HepG2 (cell line): ENCODE results near the gene GPR162. TPM values are rescaled to one million over a fixed set of nuclear protein-coding genes. Genes with fewer than 3 reads are reported as not detected.
A peak's percentile ranks its signal among the peaks of the same experiment; 100 is the strongest.

Experiments used
- CEBPG ChIP-seq: IDR thresholded peaks from 2 replicates; pipeline ENCODE4 v1.6.1; 2016
- ELF1 ChIP-seq: sonication (generic); formaldehyde crosslinking; IDR thresholded peaks from 2 replicates; pipeline ENCODE4 v1.4.0; 2020; ENCODE audit warnings: missing genetic modification reagents
- ESRRA ChIP-seq: sonication (generic); formaldehyde crosslinking; IDR thresholded peaks from 2 replicates; pipeline ENCODE4 v1.5.1; 2020; ENCODE audit warnings: mild to moderate bottlenecking, low read depth, missing genetic modification reagents
- HES4 ChIP-seq: sonication (generic); formaldehyde crosslinking; IDR thresholded peaks from 2 replicates; pipeline ENCODE4 v1.9.0; 2021; ENCODE audit warnings: mild to moderate bottlenecking, missing genetic modification reagents, borderline replicate concordance
- HNRNPUL1 ChIP-seq: fragments of 200-400 bp; formaldehyde crosslinking; IDR thresholded peaks from 2 replicates; pipeline ENCODE4 v1.6.1; 2017; ENCODE audit warnings: low read depth, mild to moderate bottlenecking, low read length, moderate library complexity
- HOXD1 ChIP-seq: sonication (generic); formaldehyde crosslinking; IDR thresholded peaks from 2 replicates; pipeline ENCODE4 v1.5.0; 2020; ENCODE audit warnings: missing genetic modification reagents
- MAFG ChIP-seq: sonication (generic); formaldehyde crosslinking; IDR thresholded peaks from 2 replicates; pipeline ENCODE4 v1.5.1; 2020; ENCODE audit warnings: mild to moderate bottlenecking, missing genetic modification reagents
- MBNL3 ChIP-seq: fragments of 250-450 bp; sonication (Bioruptor Pico); conservative IDR thresholded peaks from 2 replicates; pipeline ENCODE4 v1.8.0; 2022; ENCODE audit warnings: mild to moderate bottlenecking, inconsistent platforms
- MXD4 ChIP-seq: IDR thresholded peaks from 2 replicates; pipeline ENCODE4 v1.6.1; 2016; ENCODE audit warnings: mild to moderate bottlenecking, missing biosample characterization, missing genetic modification reagents
- PAWR ChIP-seq: sonication (generic); formaldehyde crosslinking; IDR thresholded peaks from 2 replicates; pipeline ENCODE4 v1.4.0; 2020; ENCODE audit warnings: missing genetic modification reagents, mild to moderate bottlenecking, borderline replicate concordance
- TEAD2 ChIP-seq: sonication (generic); formaldehyde crosslinking; IDR thresholded peaks from 2 replicates; pipeline ENCODE4 v1.9.0; 2021; ENCODE audit warnings: missing genetic modification reagents
- THYN1 ChIP-seq: sonication (generic); formaldehyde crosslinking; IDR thresholded peaks from 2 replicates; pipeline ENCODE4 v1.8.1; 2023; ENCODE audit warnings: low read depth, mild to moderate bottlenecking, moderate library complexity, missing genetic modification reagents, borderline replicate concordance
- YY1 ChIP-seq: IDR thresholded peaks from 2 replicates; pipeline ENCODE4 v1.6.1; 2011; ENCODE audit warnings: low read length, low read depth, moderate library complexity, mild to moderate bottlenecking; ENCODE audit not compliant: insufficient read depth, insufficient replicate concordance
- ZNF124 ChIP-seq: sonication (generic); formaldehyde crosslinking; IDR thresholded peaks from 2 replicates; pipeline ENCODE4 v1.4.0; 2020; ENCODE audit warnings: missing genetic modification reagents
- ZNF235 ChIP-seq: sonication (generic); formaldehyde crosslinking; IDR thresholded peaks from 2 replicates; pipeline ENCODE4 v1.8.1; 2023; ENCODE audit warnings: mild to moderate bottlenecking, missing genetic modification reagents, borderline replicate concordance
- ZNF33B ChIP-seq: sonication (generic); formaldehyde crosslinking; IDR thresholded peaks from 2 replicates; pipeline ENCODE4 v1.5.1; 2020; ENCODE audit warnings: mild to moderate bottlenecking, missing genetic modification reagents
- ZNF772 ChIP-seq: sonication (generic); formaldehyde crosslinking; IDR thresholded peaks from 2 replicates; pipeline ENCODE4 v1.5.0; 2020; ENCODE audit warnings: mild to moderate bottlenecking, missing genetic modification reagents
- ZNF782 ChIP-seq: sonication (generic); formaldehyde crosslinking; IDR thresholded peaks from 2 replicates; pipeline ENCODE4 v1.4.0; 2020; ENCODE audit warnings: missing genetic modification reagents, mild to moderate bottlenecking, borderline replicate concordance
- ZNF878 ChIP-seq: sonication (generic); formaldehyde crosslinking; IDR thresholded peaks from 2 replicates; pipeline ENCODE4 v1.8.1; 2023; ENCODE audit warnings: mild to moderate bottlenecking, missing genetic modification reagents, moderate library complexity
- ZNF879 ChIP-seq: sonication (generic); formaldehyde crosslinking; IDR thresholded peaks from 2 replicates; pipeline ENCODE4 v1.8.1; 2023; ENCODE audit warnings: missing genetic modification reagents
- polyA plus RNA-seq, 8 experiments: library from polyadenylated mRNA; depleted of rRNA in 3 of 8; stranded (reverse) in 7 of 8; unstranded in 1 of 8; fragments of >200 nt; fragmentation: Illumina TruSeq in 4 of 8; extraction: Trizol in 4 of 8; gene quantifications; 2 replicates each; pipeline versions ENCODE4 v1.2.1 to v1.2.3, GENCODE V29; 2011 to 2016; ENCODE audit warnings: low read depth in 4 of 8, missing spikeins in 1 of 8, mixed read lengths in 1 of 8; ENCODE audit not compliant: insufficient read depth in 1 of 8
- total RNA-seq, 5 experiments: library from RNA; depleted of rRNA; stranded (reverse); fragments of >200 nt; fragmentation: Illumina TruSeq; extraction: Trizol; gene quantifications; 2 replicates each; pipeline ENCODE4 v1.2.3, GENCODE V29; 2016; ENCODE audit warnings: low read depth in 1 of 5
- TF ChIP-seq, protein P1 (sequence below): sonication (generic); formaldehyde crosslinking; IDR thresholded peaks from 2 replicates; pipeline ENCODE4 v1.4.0; 2020; ENCODE audit warnings: missing genetic modification reagents, mild to moderate bottlenecking, borderline replicate concordance
- TF ChIP-seq, protein P2 (sequence below): sonication (generic); formaldehyde crosslinking; IDR thresholded peaks from 2 replicates; pipeline ENCODE4 v1.5.0; 2020; ENCODE audit warnings: missing genetic modification reagents
- TF ChIP-seq, protein P3 (sequence below): sonication (generic); formaldehyde crosslinking; IDR thresholded peaks from 2 replicates; pipeline ENCODE4 v1.5.0; 2020; ENCODE audit warnings: mild to moderate bottlenecking, missing genetic modification reagents, borderline replicate concordance
- TF ChIP-seq, protein P4 (sequence below): sonication (generic); formaldehyde crosslinking; IDR thresholded peaks from 2 replicates; pipeline ENCODE4 v1.9.0; 2021; ENCODE audit warnings: missing genetic modification reagents, borderline replicate concordance

GPR162 gene
- total and polyA plus RNA-seq, 2 of the 13 experiments (the other 11 are each of a cell fraction or from before 2014, with no cell fraction given) = 0.08 TPM; not detected in 1

DNA sequence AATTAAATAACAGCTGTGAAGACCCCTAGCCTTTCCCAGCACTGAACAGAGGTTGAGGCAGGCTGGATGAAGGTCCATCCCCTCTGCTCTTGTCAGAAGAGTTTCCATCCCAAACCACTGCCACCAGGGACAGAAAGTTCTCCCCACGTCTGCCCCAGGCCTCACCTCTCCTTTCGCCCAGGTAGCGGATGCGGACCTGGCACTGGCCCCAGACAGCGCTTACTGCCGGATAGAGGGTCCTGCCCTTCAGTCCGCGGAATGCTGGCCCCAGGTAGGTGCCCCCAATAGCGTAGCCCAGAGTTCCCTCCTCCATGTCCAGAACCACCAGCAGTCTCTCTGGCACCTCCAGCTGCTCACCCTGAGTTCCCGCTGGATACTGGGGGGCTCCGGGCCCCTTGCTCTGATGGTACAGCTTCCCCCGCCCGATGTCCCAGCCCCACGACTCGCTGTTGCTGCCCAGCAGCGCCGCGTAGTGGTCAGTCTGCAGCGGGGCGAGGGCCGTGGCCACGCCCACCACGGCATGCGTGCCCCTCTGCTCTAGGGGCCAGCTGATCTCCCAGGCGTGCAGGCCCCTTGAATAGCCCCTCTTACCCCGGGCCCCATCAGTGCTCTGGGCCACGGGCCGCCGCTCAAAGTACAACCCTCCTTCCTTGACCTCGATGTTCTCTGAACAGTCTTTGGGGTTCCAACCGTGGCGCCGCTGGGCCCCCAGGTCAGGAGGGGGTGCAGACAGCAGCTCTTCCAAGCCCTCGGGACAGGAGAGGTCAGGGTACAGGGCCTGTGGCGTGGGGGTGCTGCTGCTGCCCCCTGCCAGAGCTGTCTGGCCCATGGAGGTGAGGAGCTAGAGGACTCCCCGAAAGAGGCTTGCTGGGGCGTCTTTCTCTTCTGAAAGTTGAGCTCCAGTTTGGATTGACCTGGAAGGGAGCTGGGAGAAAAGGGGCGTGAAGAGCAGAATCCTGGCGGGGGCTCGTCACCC is 50.7 kb downstream of the GPR162 start (continued):
- TF ChIP-seq, protein P1, sequence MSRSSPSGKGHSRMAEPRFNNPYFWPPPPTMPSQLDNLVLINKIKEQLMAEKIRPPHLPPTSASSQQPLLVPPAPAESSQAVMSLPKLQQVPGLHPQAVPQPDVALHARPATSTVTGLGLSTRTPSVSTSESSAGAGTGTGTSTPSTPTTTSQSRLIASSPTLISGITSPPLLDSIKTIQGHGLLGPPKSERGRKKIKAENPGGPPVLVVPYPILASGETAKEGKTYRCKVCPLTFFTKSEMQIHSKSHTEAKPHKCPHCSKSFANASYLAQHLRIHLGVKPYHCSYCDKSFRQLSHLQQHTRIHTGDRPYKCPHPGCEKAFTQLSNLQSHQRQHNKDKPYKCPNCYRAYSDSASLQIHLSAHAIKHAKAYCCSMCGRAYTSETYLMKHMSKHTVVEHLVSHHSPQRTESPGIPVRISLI = peak; percentile 51; the same call in 1 of the 2 replicates
- TF ChIP-seq HOXD1 (CRISPR knock-in tag) (peak; percentile 73; the same call in 1 of the 2 replicates), ZNF782 (CRISPR knock-in tag) (no peak), ESRRA (peak; percentile 39; the same call in 1 of the 2 replicates), MBNL3 (CRISPR knock-in tag) (no peak), ZNF124 (CRISPR knock-in tag) (0 out of 2 replicates have a peak, but pooled peaks have one; percentile 22), ZNF878 (CRISPR knock-in tag) (no peak), ZNF772 (CRISPR knock-in tag) (no peak), ELF1 (CRISPR knock-in tag) (no peak), MAFG (CRISPR knock-in tag) (no peak), TEAD2 (no peak), PAWR (CRISPR knock-in tag) (0 out of 2 replicates have a peak, but pooled peaks have one; percentile 29), HNRNPUL1 (no peak), YY1 (peak; percentile 51), ZNF879 (CRISPR knock-in tag) (no peak), ZNF235 (0 out of 2 replicates have a peak, but pooled peaks have one; percentile 54), ZNF33B (no peak), MXD4 (CRISPR knock-in tag) (peak; percentile 91), CEBPG (CRISPR knock-in tag) (peak; percentile 53; the same call in 1 of the 2 replicates), HES4 (CRISPR knock-in tag) (0 out of 2 replicates have a peak, but pooled peaks have one; percentile 53), THYN1 (no peak)
- TF ChIP-seq, protein P2, sequence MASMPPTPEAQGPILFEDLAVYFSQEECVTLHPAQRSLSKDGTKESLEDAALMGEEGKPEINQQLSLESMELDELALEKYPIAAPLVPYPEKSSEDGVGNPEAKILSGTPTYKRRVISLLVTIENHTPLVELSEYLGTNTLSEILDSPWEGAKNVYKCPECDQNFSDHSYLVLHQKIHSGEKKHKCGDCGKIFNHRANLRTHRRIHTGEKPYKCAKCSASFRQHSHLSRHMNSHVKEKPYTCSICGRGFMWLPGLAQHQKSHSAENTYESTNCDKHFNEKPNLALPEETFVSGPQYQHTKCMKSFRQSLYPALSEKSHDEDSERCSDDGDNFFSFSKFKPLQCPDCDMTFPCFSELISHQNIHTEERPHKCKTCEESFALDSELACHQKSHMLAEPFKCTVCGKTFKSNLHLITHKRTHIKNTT (CRISPR knock-in tag) = no peak
- TF ChIP-seq, protein P3, sequence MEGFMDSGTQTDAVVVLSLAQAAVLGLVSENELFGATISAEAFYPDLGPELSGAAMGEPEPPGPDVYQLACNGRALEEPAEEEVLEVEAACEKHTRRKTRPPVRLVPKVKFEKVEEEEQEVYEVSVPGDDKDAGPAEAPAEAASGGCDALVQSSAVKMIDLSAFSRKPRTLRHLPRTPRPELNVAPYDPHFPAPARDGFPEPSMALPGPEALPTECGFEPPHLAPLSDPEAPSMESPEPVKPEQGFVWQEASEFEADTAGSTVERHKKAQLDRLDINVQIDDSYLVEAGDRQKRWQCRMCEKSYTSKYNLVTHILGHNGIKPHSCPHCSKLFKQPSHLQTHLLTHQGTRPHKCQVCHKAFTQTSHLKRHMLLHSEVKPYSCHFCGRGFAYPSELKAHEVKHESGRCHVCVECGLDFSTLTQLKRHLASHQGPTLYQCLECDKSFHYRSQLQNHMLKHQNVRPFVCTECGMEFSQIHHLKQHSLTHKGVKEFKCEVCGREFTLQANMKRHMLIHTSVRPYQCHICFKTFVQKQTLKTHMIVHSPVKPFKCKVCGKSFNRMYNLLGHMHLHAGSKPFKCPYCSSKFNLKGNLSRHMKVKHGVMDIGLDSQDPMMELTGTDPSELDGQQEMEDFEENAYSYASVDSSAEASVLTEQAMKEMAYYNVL (CRISPR knock-in tag) = peak; percentile 34; the same call in 1 of the 2 replicates
- TF ChIP-seq, protein P4, sequence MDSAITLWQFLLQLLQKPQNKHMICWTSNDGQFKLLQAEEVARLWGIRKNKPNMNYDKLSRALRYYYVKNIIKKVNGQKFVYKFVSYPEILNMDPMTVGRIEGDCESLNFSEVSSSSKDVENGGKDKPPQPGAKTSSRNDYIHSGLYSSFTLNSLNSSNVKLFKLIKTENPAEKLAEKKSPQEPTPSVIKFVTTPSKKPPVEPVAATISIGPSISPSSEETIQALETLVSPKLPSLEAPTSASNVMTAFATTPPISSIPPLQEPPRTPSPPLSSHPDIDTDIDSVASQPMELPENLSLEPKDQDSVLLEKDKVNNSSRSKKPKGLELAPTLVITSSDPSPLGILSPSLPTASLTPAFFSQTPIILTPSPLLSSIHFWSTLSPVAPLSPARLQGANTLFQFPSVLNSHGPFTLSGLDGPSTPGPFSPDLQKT = no peak
